Measurements from ENCODE around the gene TMCC3.
A peak's percentile ranks its signal among the peaks of the same experiment; 100 is the strongest.
"Not testable (repeated sequence)": the region's sequence is repeated elsewhere in the genome, so short reads cannot be mapped to it uniquely, and the experiment has no call there.

TMCC3 gene

GRCh38 chr12:94551810-94552209 lies 98.5 kb downstream of the TMCC3 start:
- POLR2A ChIA-PET: no interaction called here
- no peaks in the 10 kb centered on the region for H3K36me3 ChIP-seq (ENCODE audit: control insufficient read depth in 2 of 2, insufficient read depth in 1 of 2, low read length in 2 of 2)
- H3K27ac ChIP-seq (ENCODE audit: extremely low read depth, low read depth, low read length): no peak overlapping the region
- H3K4me1 ChIP-seq (ENCODE audit: control insufficient read depth, insufficient read depth, low read length): no peaks in the 10 kb centered on the region
- H3K9me3 ChIP-seq (ENCODE audit: control insufficient read depth, insufficient read depth, low read depth, low read length): no peaks in the 10 kb centered on the region
- no peak overlapping the region for H3K4me3 ChIP-seq (ENCODE audit: low read depth, low read length)
- CTCF ChIA-PET: no interaction called here
- TF ChIP-seq ZNF24 (tag by site-specific recombination; IDR thresholded peaks at IDR 0.05): no peak

GRCh38 chr12:94550964-94551363 lies 99.4 kb downstream of the TMCC3 start:
- Histone ChIP-seq H3K27ac (ENCODE audit: extremely low read depth, low read depth, low read length) (no peak overlapping the region), H3K4me1 (ENCODE audit: control insufficient read depth, insufficient read depth, low read length) (no peaks in the 10 kb centered on the region; the same call in 1 of the 2 replicates), H3K36me3 (ENCODE audit: control insufficient read depth in 2 of 2, insufficient read depth in 1 of 2, low read length in 2 of 2) (no peaks in the 10 kb centered on the region), H3K4me3 (ENCODE audit: low read depth, low read length) (no peak overlapping the region), H3K9me3 (ENCODE audit: control insufficient read depth, insufficient read depth, low read depth, low read length) (no peaks in the 10 kb centered on the region)
- TF ChIP-seq ZNF146 (tag by site-specific recombination; IDR thresholded peaks at IDR 0.05) (0 out of 2 replicates have a peak, but pooled peaks have one; percentile 20), ZNF596 (tag by site-specific recombination; IDR thresholded peaks at IDR 0.05) (no peak)
- CTCF ChIA-PET: no interaction called here
- POLR2A ChIA-PET: no interaction called here

GRCh38 chr12:94548833-94549232 lies 101.5 kb downstream of the TMCC3 start:
- CTCF ChIA-PET: interaction anchor here (0.6 to 1.2 kb wide), 7 partner anchors 9 to 327 kb away, joined by 3 to 6 read pairs (median 3); no protein-coding TSS in a partner anchor
- H3K36me3 ChIP-seq (ENCODE audit: control insufficient read depth in 2 of 2, insufficient read depth in 1 of 2, low read length in 2 of 2); H3K9me3 ChIP-seq (ENCODE audit: control insufficient read depth, insufficient read depth, low read depth, low read length); H3K4me1 ChIP-seq (ENCODE audit: control insufficient read depth, insufficient read depth, low read length); POLR2A ChIA-PET; H3K4me3 ChIP-seq (ENCODE audit: low read depth, low read length); H3K27ac ChIP-seq (ENCODE audit: extremely low read depth, low read depth, low read length): not testable (repeated sequence)

- no peaks in the 10 kb centered on the region for H3K36me3 ChIP-seq (ENCODE audit: control insufficient read depth in 2 of 2, insufficient read depth in 1 of 2, low read length in 2 of 2)
- H3K9me3 ChIP-seq (ENCODE audit: control insufficient read depth, insufficient read depth, low read depth, low read length): no peaks in the 10 kb centered on the region
- CTCF ChIA-PET: interaction anchor here (0.6 to 1.9 kb wide), 29 partner anchors 9 to 1249 kb away, joined by 3 to 15 read pairs (median 3); partner anchors contain the start of gene NDUFA12
- no peak overlapping the region for H3K4me3 ChIP-seq (ENCODE audit: low read depth, low read length)
- H3K27ac ChIP-seq (ENCODE audit: extremely low read depth, low read depth, low read length): no peak overlapping the region
- POLR2A ChIA-PET: interaction anchor here (0.6 kb wide), 1 partner anchor 17 kb away, joined by 3 read pairs; no protein-coding TSS in a partner anchor
- H3K4me1 ChIP-seq (ENCODE audit: control insufficient read depth, insufficient read depth, low read length): no peaks in the 10 kb centered on the region; the same call in 1 of the 2 replicates
- no peak for TF ChIP-seq ZNF248 (tag by site-specific recombination; IDR thresholded peaks at IDR 0.05)
- TF ChIP-seq ZNF19 (tag by site-specific recombination; IDR thresholded peaks at IDR 0.05; ENCODE audit: low read depth): no peak
- TF ChIP-seq ZNF510 (tag by site-specific recombination; IDR thresholded peaks at IDR 0.05; ENCODE audit: insufficient replicate concordance): no peak
- no peak for TF ChIP-seq ZBTB17 (tag by site-specific recombination; IDR thresholded peaks at IDR 0.05)
- TF ChIP-seq ZNF133 (tag by site-specific recombination; IDR thresholded peaks at IDR 0.05): no peak
- no peak for TF ChIP-seq ZNF621 (tag by site-specific recombination; IDR thresholded peaks at IDR 0.05)
- no peak for TF ChIP-seq ZNF426 (tag by site-specific recombination; IDR thresholded peaks at IDR 0.05)
- TF ChIP-seq ZNF221 (tag by site-specific recombination; IDR thresholded peaks at IDR 0.05; ENCODE audit: borderline replicate concordance): no peak
- no peak for TF ChIP-seq PRDM10 (tag by site-specific recombination; IDR thresholded peaks at IDR 0.05)
- TF ChIP-seq ZNF398 (tag by site-specific recombination; IDR thresholded peaks at IDR 0.05): no peak
- TF ChIP-seq ZNF266 (tag by site-specific recombination; IDR thresholded peaks at IDR 0.05; ENCODE audit: low read depth): no peak
- no peak for TF ChIP-seq ZBTB20 (tag by site-specific recombination; IDR thresholded peaks at IDR 0.05)
- TF ChIP-seq ZBTB8A (tag by site-specific recombination; IDR thresholded peaks at IDR 0.05): no peak
- no peak for TF ChIP-seq ZNF473 (tag by site-specific recombination; IDR thresholded peaks at IDR 0.05)
- TF ChIP-seq ZNF677 (tag by site-specific recombination; IDR thresholded peaks at IDR 0.05): no peak
- TF ChIP-seq ZNF449 (tag by site-specific recombination; IDR thresholded peaks at IDR 0.05): no peak
Observed at GRCh38 chr12:94545935-94546771, 104.2 kb downstream of the TMCC3 start.
